Endothelial cell of umbilical vein (primary cell): ENCODE measurements around the gene THTPA. TPM values are rescaled to one million over a fixed set of nuclear protein-coding genes. Genes with fewer than 3 reads are reported as not detected.
A peak's percentile ranks its signal among the peaks of the same experiment; 100 is the strongest.

Experiments
- Bru-seq: library from RNA; stranded (reverse); fragments of 400-500 nt; gene quantifications from one replicate; lab custom pipeline; 2021; lab: Mats Ljungman, UMichigan
- BruChase-seq, 2 experiments: library from RNA; stranded (reverse); fragments of 400-500 nt; gene quantifications; one replicate each; lab custom pipeline; 2021; lab: Mats Ljungman, UMichigan
- BruUV-seq: library from RNA; stranded (reverse); fragments of 400-500 nt; replicated peaks from 2 replicates; lab custom pipeline; 2021; lab: Mats Ljungman, UMichigan
- CTCF ChIA-PET: fragments of 300-600, 350-600 bp; sonication (Branson Sonifier 250); formaldehyde crosslinking; loops from one replicate; lab custom pipeline; 2021; ENCODE audit warnings: antibody characterized with exemption, inconsistent platforms; lab: Charles Lee
- POLR2A ChIA-PET: fragments of 300-600, 350-600 bp; sonication (Branson Sonifier 250); formaldehyde crosslinking; loops from one replicate; lab custom pipeline; 2021; ENCODE audit warnings: antibody characterized with exemption, inconsistent platforms; lab: Charles Lee
- DNase-seq: peaks from one replicate; pipeline ENCODE4 v3.0.0-alpha.2; 2011; ENCODE audit warnings: low read depth, low spot score
- FAIRE-seq: peaks from 2 replicates; lab custom pipeline; 2011; peaks lifted over from hg19 to GRCh38; lab: Jason Lieb, UNC
- H2AFZ ChIP-seq: 2 replicates; pipeline ENCODE4 v1.6.0; 2012; ENCODE audit warnings: low read depth, low read length, control low read depth, inconsistent platforms
- H3K27ac ChIP-seq: 2 replicates; pipeline ENCODE4 v1.5.1; 2011; ENCODE audit warnings: low read depth, mild to moderate bottlenecking, control low read depth, low read length, moderate library complexity; ENCODE audit not compliant: insufficient read depth
- H3K27me3 ChIP-seq, 2 experiments: 2 replicates each; pipeline versions ENCODE4 v1.6.0 to v1.6.1; 2011; ENCODE audit warnings: low read length in 2 of 2, mixed read lengths in 1 of 2; ENCODE audit not compliant: control insufficient read depth in 2 of 2, insufficient read depth in 2 of 2
- H3K36me3 ChIP-seq, 2 experiments: 2 replicates in 1 of 2; 3 replicates in 1 of 2; pipeline ENCODE4 v1.5.1; 2011; ENCODE audit warnings: low read length in 2 of 2, mild to moderate bottlenecking in 1 of 2, moderate library complexity in 1 of 2; ENCODE audit not compliant: control insufficient read depth in 2 of 2, insufficient read depth in 2 of 2; ENCODE audit errors: extremely low read depth in 1 of 2
- H3K4me1 ChIP-seq: 3 replicates; pipeline ENCODE4 v1.5.1; 2011; ENCODE audit warnings: mild to moderate bottlenecking, low read length; ENCODE audit not compliant: control insufficient read depth, insufficient read depth; ENCODE audit errors: extremely low read depth
- H3K4me2 ChIP-seq: 2 replicates; pipeline ENCODE4 v1.6.1; 2011; ENCODE audit warnings: low read length, control low read depth, mixed read lengths; ENCODE audit not compliant: insufficient read depth
- H3K4me3 ChIP-seq, 3 experiments: fragments of 200-600 bp in 1 of 3; sonication (generic), shearing (Covaris generic) in 1 of 3; replicated peaks in 1 of 3; 2 replicates each; pipeline ENCODE4 v1.5.1; 2011 to 2016; ENCODE audit warnings: control low read depth in 3 of 3, low read length in 3 of 3, mild to moderate bottlenecking in 2 of 3, inconsistent platforms in 1 of 3, low read depth in 1 of 3, moderate library complexity in 1 of 3; ENCODE audit not compliant: insufficient read depth in 1 of 3
- H3K79me2 ChIP-seq: 2 replicates; pipeline ENCODE4 v1.6.0; 2012; ENCODE audit warnings: low read length, inconsistent platforms; ENCODE audit not compliant: control insufficient read depth, insufficient read depth
- H3K9ac ChIP-seq: replicated peaks from 2 replicates; pipeline ENCODE3; 2011; ENCODE audit warnings: low read length, control low read depth; ENCODE audit not compliant: insufficient read depth; ENCODE audit errors: extremely low read depth
- H3K9me1 ChIP-seq: replicated peaks from 3 replicates; pipeline ENCODE4 v1.6.0; 2011; ENCODE audit warnings: mild to moderate bottlenecking, low read length; ENCODE audit not compliant: control insufficient read depth, insufficient read depth; ENCODE audit errors: extremely low read depth
- H3K9me3 ChIP-seq: replicated peaks from 2 replicates; pipeline ENCODE4 v1.5.1; 2012; ENCODE audit warnings: low read length, inconsistent platforms; ENCODE audit not compliant: control insufficient read depth, insufficient read depth
- H4K20me1 ChIP-seq: replicated peaks from 2 replicates; pipeline ENCODE3; 2011; ENCODE audit warnings: mild to moderate bottlenecking, low read length; ENCODE audit not compliant: control insufficient read depth, insufficient read depth; ENCODE audit errors: extremely low read depth
- CTCF ChIP-seq, 2 donors: IDR thresholded peaks; 1 replicate in 1 of 2; 2 replicates in 1 of 2; pipeline ENCODE4 v1.5.1; 2011; ENCODE audit warnings: low read length in 2 of 2, mild to moderate bottlenecking in 2 of 2, moderate library complexity in 2 of 2, control low read depth in 1 of 2, inconsistent platforms in 1 of 2, low read depth in 1 of 2; ENCODE audit not compliant: insufficient read depth in 1 of 2; ENCODE audit errors: extremely low read depth in 1 of 2
- EZH2 ChIP-seq: IDR thresholded peaks from 2 replicates; pipeline ENCODE4 v1.6.1; 2012; ENCODE audit warnings: borderline replicate concordance, low read depth, mild to moderate bottlenecking, moderate library complexity, low read length, inconsistent platforms; ENCODE audit not compliant: severe bottlenecking
- FOS ChIP-seq: IDR thresholded peaks from 2 replicates; pipeline ENCODE4 v1.6.1; 2011; ENCODE audit warnings: mild to moderate bottlenecking, low read length, moderate library complexity, borderline replicate concordance; ENCODE audit not compliant: insufficient read depth
- GATA2 ChIP-seq: IDR thresholded peaks from 2 replicates; pipeline ENCODE4 v1.7.0; 2011; ENCODE audit warnings: low read depth, mild to moderate bottlenecking, moderate library complexity, mixed read lengths, low read length; ENCODE audit not compliant: insufficient read length, insufficient read depth
- JUN ChIP-seq: IDR thresholded peaks from 2 replicates; pipeline ENCODE4 v1.6.1; 2011; ENCODE audit warnings: borderline replicate concordance, low read depth; ENCODE audit not compliant: insufficient read length, insufficient read depth
- MAX ChIP-seq: IDR thresholded peaks from 2 replicates; pipeline ENCODE4 v1.6.1; 2011; ENCODE audit not compliant: insufficient read depth, insufficient read length
- MYC ChIP-seq: IDR thresholded peaks from one replicate; pipeline ENCODE4 v1.6.1; 2011; ENCODE audit warnings: mild to moderate bottlenecking, low read depth, low read length
- POLR2A ChIP-seq: IDR thresholded peaks from 2 replicates; pipeline ENCODE4 v1.6.1; 2012; ENCODE audit warnings: low read depth, mild to moderate bottlenecking, control low read depth, low read length
- POLR2AphosphoS5 ChIP-seq: IDR thresholded peaks from 2 replicates; pipeline ENCODE4 v1.6.1; 2012; ENCODE audit warnings: low read depth, mild to moderate bottlenecking, control low read depth, low read length, moderate library complexity; ENCODE audit not compliant: insufficient read depth
- dilution Hi-C: fragments of 300-500 bp; cut with MboI; formaldehyde crosslinking; loops from one replicate; pipeline ENCODE4 v1.15.0; 2019; ENCODE audit warnings: low sequenced_read_pairs; ENCODE audit not compliant: extremely low pct_ligation_motif_present
- intact Hi-C: fragments of 100-400 bp; cut with micrococcal nuclease; formaldehyde crosslinking; loops from one replicate; pipeline ENCODE4 v1.10.0; 2022
- long read RNA-seq: library from polyadenylated mRNA; stranded (forward); transcript quantifications from one replicate; pipeline ENCODE4 v2.0.0, GENCODE V29; 2021
- polyA minus RNA-seq, 3 experiments: library from RNA; depleted of rRNA, polyadenylated mRNA; stranded (reverse); fragments of >200 nt; gene quantifications; 1 replicate in 1 of 3; 2 replicates in 2 of 3; pipeline ENCODE4 v1.2.3, GENCODE V29; 2011
- polyA plus RNA-seq, 4 experiments: library from polyadenylated mRNA; depleted of rRNA in 3 of 4; stranded (reverse) in 3 of 4; unstranded in 1 of 4; fragments of >200 nt; gene quantifications; 2 replicates each; pipeline versions ENCODE4 v1.2.1 to v1.2.3, GENCODE V29; 2011 to 2012; ENCODE audit warnings: missing spikeins in 1 of 4
- total RNA-seq: library from RNA; stranded (reverse); gene quantifications from 2 replicates; pipeline ENCODE4 v1.2.3, GENCODE V29; 2021

THTPA gene
- total RNA-seq, result 9.8 and 12.5 TPM in 2 replicates
- polyA plus RNA-seq, result 9.5 and 10.8 TPM in 2 replicates
- polyA plus RNA-seq (2011; cell fraction: cytosol; rRNA removed), result 4.9 and 5.7 TPM in 2 replicates
- 31.7 and 46.4 TPM in 2 replicates for polyA plus RNA-seq (2011; cell fraction: nucleus; rRNA removed)
- 9.3 and 9.5 TPM in 2 replicates for polyA plus RNA-seq (2012)
- 9.5 and 12.1 TPM in 2 replicates for polyA minus RNA-seq
- polyA minus RNA-seq (2011; cell fraction: cytosol; rRNA and poly(A)+ RNA removed), result 11.2 TPM
- 7.0 and 10.4 TPM in 2 replicates for polyA minus RNA-seq (2011; cell fraction: nucleus; rRNA and poly(A)+ RNA removed)
- Bru-seq, nascent RNA, result percentile 56 among the genes with signal in this experiment
- BruChase-seq, experiment 1, labeled RNA remaining after a 6-hour chase, result percentile 70 among the genes with signal in this experiment
- BruChase-seq, experiment 2, labeled RNA remaining after a 2-hour chase, result percentile 60 among the genes with signal in this experiment
- long read RNA-seq, transcript THTPA-201 (2 exons, 2,860 nt), result minor isoform, 10 of 28 reads
- long read RNA-seq, transcript THTPA-202 (3 exons, 1,779 nt), result minor isoform, 5 of 28 reads
- long read RNA-seq, transcript THTPA-205 (2 exons, 571 nt), result major isoform, 12 of 28 reads
- long read RNA-seq, partial matches to known transcripts, result 0 of 28 reads
- long read RNA-seq, other reads (novel, unspliced or antisense), result 0 of 28 reads

GRCh38 chr14:23555882-23556699 is at the start of gene THTPA:
TSS of gene THTPA (plus strand) at chr14:23556271. CDS start at chr14:23556758, 487 bp downstream.
- no peaks in the 10 kb centered on the region for H3K9me1 ChIP-seq
- H3K27ac ChIP-seq, result peak within 1 kb of the TSS; percentile 52
- peaks cover 14% of the 10 kb centered on the region for H3K4me1 ChIP-seq
- H3K79me2 ChIP-seq, result peaks cover 11% of the 10 kb centered on the region
- FAIRE-seq (peak; percentile 87), DNase-seq (peak; percentile 91)
- H3K36me3 ChIP-seq, result peaks cover 0 to 9% of the 10 kb centered on the region in 2 experiments
- no peak for TF ChIP-seq JUN
- TF ChIP-seq POLR2AphosphoS5, result peak; percentile 74
- TF ChIP-seq EZH2, result no peak
- TF ChIP-seq POLR2A, result peak; percentile 74
- TF ChIP-seq MAX, result no peak
- TF ChIP-seq MYC, result peak; percentile 11
- no peak for TF ChIP-seq FOS
- no peak for TF ChIP-seq GATA2
- no peak for TF ChIP-seq CTCF (IDR thresholded peaks at IDR 0.05; ENCODE audit: extremely low read depth in 1 of 2, insufficient read depth in 1 of 2, low read depth in 1 of 2, low read length in 2 of 2)
- H3K4me2 ChIP-seq, result peak within 1 kb of the TSS; percentile 94
- H2AFZ ChIP-seq, result peak within 1 kb of the TSS; percentile 78
- H3K9ac ChIP-seq, result peak within 1 kb of the TSS; percentile 77
- H4K20me1 ChIP-seq, result no peaks in the 10 kb centered on the region
- intact Hi-C loops (loop anchor here (1.0 kb wide), 1 partner anchor 87 kb away; the partner anchor contains the start of gene NGDN), dilution Hi-C loops (no loop called here)
- ChIA-PET POLR2A (interaction anchor here (0.6 to 1.1 kb wide), 2 partner anchors 78 to 230 kb away, joined by 3 read pairs; no protein-coding TSS in a partner anchor), CTCF (interaction anchor here (0.9 to 12.3 kb wide), 3 partner anchors 16 to 77 kb away, joined by 3 to 416 read pairs (median 3); no protein-coding TSS in a partner anchor)
- H3K27me3 ChIP-seq, result no peaks in the 10 kb centered on the region
- peak within 1 kb of the TSS; percentile 63 to 83 (median 79) for H3K4me3 ChIP-seq
- BruUV-seq, result TSS peak; percentile 60
- no peaks in the 10 kb centered on the region for H3K9me3 ChIP-seq
